Epidermal melanocyte (primary cell): ENCODE results near the gene IL1RL1.
"Not testable (repeated sequence)": the region's sequence is repeated elsewhere in the genome, so short reads cannot be mapped to it uniquely, and the experiment has no call there.

Experiments
- DNase-seq: peaks from one replicate; pipeline ENCODE4 v3.0.0; 2011; ENCODE audit warnings: low spot score; ENCODE audit not compliant: insufficient read length

IL1RL1 gene

GRCh38 chr2:102291319-102292075 lies 19.9 kb upstream of the IL1RL1 start:
- DNase-seq, result no peak

- no peak for DNase-seq
Measured at GRCh38 chr2:102294802-102295489, 16.4 kb upstream of the IL1RL1 start.

- DNase-seq, result no peak
Measured at GRCh38 chr2:102295566-102295965, 15.8 kb upstream of the IL1RL1 start.

- no peak for DNase-seq
Measured at GRCh38 chr2:102296449-102296848, 14.9 kb upstream of the IL1RL1 start.

GRCh38 chr2:102297891-102298290 lies 13.5 kb upstream of the IL1RL1 start:
- DNase-seq, result no peak

GRCh38 chr2:102301867-102302362 lies 9.4 kb upstream of the IL1RL1 start:
- no peak for DNase-seq

- DNase-seq, result no peak
Measured at GRCh38 chr2:102302458-102302857, 8.9 kb upstream of the IL1RL1 start.

- no peak for DNase-seq
Measured at GRCh38 chr2:102303589-102303988, 7.8 kb upstream of the IL1RL1 start.

- no peak for DNase-seq
Measured at GRCh38 chr2:102304268-102304667, 7.1 kb upstream of the IL1RL1 start.

- no peak for DNase-seq
Measured at GRCh38 chr2:102304711-102305611, 6.4 kb upstream of the IL1RL1 start.

GRCh38 chr2:102306125-102306524 lies 5.2 kb upstream of the IL1RL1 start:
- no peak for DNase-seq

- DNase-seq, result no peak
Measured at GRCh38 chr2:102313025-102313424, 1.7 kb downstream of the IL1RL1 start.

- no peak for DNase-seq
Measured at GRCh38 chr2:102313471-102313870, 2.1 kb downstream of the IL1RL1 start.

- no peak for DNase-seq
Measured at GRCh38 chr2:102313950-102314349, 2.6 kb downstream of the IL1RL1 start.

- DNase-seq, result no peak
Measured at GRCh38 chr2:102315921-102316320, 4.6 kb downstream of the IL1RL1 start.

GRCh38 chr2:102317715-102318114 lies 6.4 kb downstream of the IL1RL1 start:
- no peak for DNase-seq

GRCh38 chr2:102318437-102318836 lies 7.1 kb downstream of the IL1RL1 start:
- DNase-seq, result no peak

GRCh38 chr2:102321941-102322719 lies 10.8 kb downstream of the IL1RL1 start:
- DNase-seq, result no peak

GRCh38 chr2:102324914-102325313 lies 13.6 kb downstream of the IL1RL1 start:
- DNase-seq, result not testable (repeated sequence)

GRCh38 chr2:102331311-102331980 lies 20.1 kb downstream of the IL1RL1 start:
- no peak for DNase-seq
